IPS DF 6.9 (cell line): ENCODE data around the gene SUCLG2.

Experiments
- DNase-seq: peaks from one replicate; pipeline ENCODE4 v3.0.0-alpha.2; 2013; ENCODE audit warnings: low read depth, low spot score
- H3K27ac ChIP-seq: one replicate; pipeline ENCODE4 v1.5.1; 2013; ENCODE audit warnings: low read length, control low read depth
- H3K27me3 ChIP-seq: 2 replicates; pipeline ENCODE4 v1.6.1; 2013; ENCODE audit warnings: mild to moderate bottlenecking, low read length; ENCODE audit not compliant: control insufficient read depth, insufficient read depth
- H3K36me3 ChIP-seq: 2 replicates; pipeline ENCODE4 v1.6.1; 2013; ENCODE audit warnings: low read length; ENCODE audit not compliant: control insufficient read depth, insufficient read depth
- H3K4me1 ChIP-seq: 2 replicates; pipeline ENCODE4 v1.6.1; 2013; ENCODE audit warnings: low read length; ENCODE audit not compliant: control insufficient read depth, insufficient read depth
- H3K4me3 ChIP-seq: 2 replicates; pipeline ENCODE4 v1.5.1; 2013; ENCODE audit warnings: mild to moderate bottlenecking, low read length
- H3K9me3 ChIP-seq: 2 replicates; pipeline ENCODE4 v1.6.1; 2013; ENCODE audit warnings: low read length, inconsistent platforms; ENCODE audit not compliant: control insufficient read depth, insufficient read depth
- WGBS: extraction: QIAGEN DNeasy Blood & Tissue Kit; methylation state at CpG from one replicate; pipeline ENCODE4 v1.1.7; 2013; ENCODE audit warnings: mixed read lengths, missing lambda C conversion rate; ENCODE audit not compliant: insufficient read length, insufficient coverage; 5-methylcytosine and 5-hydroxymethylcytosine counted together

The SUCLG2 gene

GRCh38 chr3:67405193-67405592 is 249.2 kb downstream of the SUCLG2 start:
- Histone ChIP-seq H3K36me3 (no peaks in the 10 kb centered on the region), H3K4me1 (no peaks in the 10 kb centered on the region), H3K27me3 (no peaks in the 10 kb centered on the region), H3K27ac (no peak overlapping the region), H3K4me3 (no peak overlapping the region), H3K9me3 (no peaks in the 10 kb centered on the region)
- no peak for DNase-seq

DNA sequence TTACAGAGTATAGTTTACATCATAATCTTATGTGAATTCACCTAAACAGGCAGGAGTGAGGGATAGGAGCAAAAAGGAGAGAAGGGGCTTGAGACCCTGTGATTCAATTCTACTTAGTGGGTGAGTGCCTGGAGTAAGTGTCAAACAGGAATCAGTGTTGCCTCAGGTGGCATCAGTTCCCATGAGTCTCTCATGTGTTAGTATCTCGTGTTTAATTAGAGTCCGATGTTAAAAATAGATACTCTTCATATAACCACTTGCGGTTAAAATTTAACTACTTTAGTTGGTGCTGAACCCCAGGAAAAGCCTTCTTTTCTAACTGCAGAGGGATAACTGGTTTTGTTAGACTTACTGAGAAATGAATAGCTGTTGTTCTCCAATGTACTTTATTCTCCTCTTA is 251.5 kb downstream of the SUCLG2 start:
- no peaks in the 10 kb centered on the region for H3K27me3 ChIP-seq
- no peaks in the 10 kb centered on the region for H3K4me1 ChIP-seq
- H3K4me3 ChIP-seq = no peak overlapping the region
- no peak for DNase-seq
- H3K27ac ChIP-seq = no peak overlapping the region
- no peaks in the 10 kb centered on the region for H3K36me3 ChIP-seq
- H3K9me3 ChIP-seq = no peaks in the 10 kb centered on the region
- no CpG with 5 or more reads among the region's 3 CpGs for WGBS

- no peaks in the 10 kb centered on the region for H3K27me3 ChIP-seq
- no CpG with 5 or more reads among the region's 3 CpGs for WGBS
- no peak for DNase-seq
- H3K27ac ChIP-seq = no peak overlapping the region
- H3K4me1 ChIP-seq = no peaks in the 10 kb centered on the region
- H3K9me3 ChIP-seq = no peaks in the 10 kb centered on the region
- no peak overlapping the region for H3K4me3 ChIP-seq
- H3K36me3 ChIP-seq = no peaks in the 10 kb centered on the region
These were observed 252.5 kb downstream of the SUCLG2 start for GRCh38 chr3:67401921-67402320.

DNA sequence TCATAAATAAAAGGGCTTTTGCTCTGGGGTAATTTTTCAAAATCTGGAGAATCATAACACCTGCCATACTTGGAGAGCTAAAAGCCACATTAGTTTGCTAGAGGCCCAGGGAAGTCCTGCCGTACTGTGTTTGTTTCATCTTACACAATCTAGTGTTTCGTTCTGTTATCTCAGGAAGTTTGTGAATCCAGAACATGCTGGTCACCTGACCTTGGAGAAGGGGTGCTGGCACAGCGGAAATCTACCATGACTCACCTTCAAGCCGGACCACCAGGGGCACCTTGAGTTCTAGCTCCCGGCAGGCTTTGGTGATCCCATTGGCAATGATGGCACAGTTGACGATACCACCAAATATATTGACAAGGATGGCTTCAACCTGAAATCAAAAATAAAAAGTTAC is 253.9 kb downstream of the SUCLG2 start:
- Histone ChIP-seq H3K27ac (no peak overlapping the region), H3K36me3 (no peaks in the 10 kb centered on the region), H3K4me1 (no peaks in the 10 kb centered on the region), H3K9me3 (no peaks in the 10 kb centered on the region), H3K27me3 (no peaks in the 10 kb centered on the region), H3K4me3 (no peak overlapping the region)
- no peak for DNase-seq
- no CpG with 5 or more reads among the region's 6 CpGs for WGBS

- H3K27ac ChIP-seq = no peak overlapping the region
- H3K36me3 ChIP-seq = no peaks in the 10 kb centered on the region
- no peaks in the 10 kb centered on the region for H3K4me1 ChIP-seq
- H3K4me3 ChIP-seq = no peak overlapping the region
- WGBS = no CpG with 5 or more reads among the region's 2 CpGs
- no peaks in the 10 kb centered on the region for H3K9me3 ChIP-seq
- DNase-seq = no peak
- H3K27me3 ChIP-seq = no peaks in the 10 kb centered on the region; the same call in 1 of the 2 replicates
These were observed 265.2 kb downstream of the SUCLG2 start for GRCh38 chr3:67389176-67389575.

DNA sequence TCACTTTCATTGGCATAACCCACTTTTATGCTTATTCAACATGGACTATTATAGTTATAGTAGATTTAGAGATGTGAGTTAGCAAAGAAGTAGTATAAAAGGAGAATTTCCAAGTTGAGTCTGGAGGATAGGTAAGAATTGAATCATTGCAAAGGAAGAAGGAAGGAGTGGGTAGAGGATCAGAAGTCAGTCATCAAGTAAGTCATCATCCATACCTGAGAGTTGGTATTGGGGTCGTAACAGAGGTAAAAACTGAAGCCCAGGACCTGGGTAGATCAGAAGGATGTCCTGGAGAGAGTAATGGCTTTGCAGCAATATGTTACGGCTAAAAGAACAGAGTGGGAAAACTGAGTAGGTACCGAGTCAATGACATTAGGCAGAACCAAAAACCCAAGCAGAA is 265.7 kb downstream of the SUCLG2 start:
- Histone ChIP-seq H3K4me3 (no peak overlapping the region), H3K27ac (no peak overlapping the region), H3K27me3 (no peaks in the 10 kb centered on the region; the same call in 1 of the 2 replicates), H3K36me3 (no peaks in the 10 kb centered on the region), H3K4me1 (no peaks in the 10 kb centered on the region), H3K9me3 (no peaks in the 10 kb centered on the region)
- DNase-seq = no peak
- no CpG with 5 or more reads among the region's 3 CpGs for WGBS

GRCh38 chr3:67386451-67386850 is 268.0 kb downstream of the SUCLG2 start:
- WGBS = no CpG with 5 or more reads among the region's 5 CpGs
- no peaks in the 10 kb centered on the region for H3K9me3 ChIP-seq
- H3K36me3 ChIP-seq = no peaks in the 10 kb centered on the region
- no peak overlapping the region for H3K27ac ChIP-seq
- DNase-seq = no peak
- H3K4me1 ChIP-seq = 0 out of 2 replicates have a peak, but pooled peaks cover 2% of the 10 kb centered on the region
- H3K27me3 ChIP-seq = no peaks in the 10 kb centered on the region; the same call in 1 of the 2 replicates
- H3K4me3 ChIP-seq = no peak overlapping the region

DNA sequence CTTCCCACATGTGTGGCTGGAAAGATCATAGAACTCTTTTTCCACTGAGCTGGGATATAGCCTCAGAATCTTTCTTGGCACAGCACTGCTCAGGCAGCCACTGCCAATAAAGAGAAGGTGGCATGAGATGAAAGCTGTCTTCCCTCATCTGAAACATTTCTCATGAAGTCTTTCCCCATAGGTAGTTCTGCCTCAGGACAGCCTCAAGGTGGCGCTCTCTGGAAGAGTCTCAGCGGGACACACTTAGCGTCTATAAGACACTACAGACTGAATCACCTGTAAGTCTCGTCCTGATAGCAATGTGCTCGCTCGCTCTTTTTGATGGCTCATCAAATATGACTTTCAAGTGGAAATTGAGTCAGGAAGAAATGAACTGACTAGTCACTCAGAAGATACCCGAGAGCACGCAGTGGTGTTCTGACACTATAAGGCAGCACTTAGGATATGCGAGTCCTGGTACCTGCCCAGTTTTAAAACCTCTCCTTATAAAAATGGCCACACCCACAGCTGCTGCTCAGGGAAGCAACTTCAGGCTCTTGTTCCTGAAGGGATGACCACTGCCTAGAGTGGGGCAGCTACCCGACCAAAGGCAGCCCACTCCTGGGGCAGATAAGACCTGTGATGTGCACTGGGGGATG is 269.5 kb downstream of the SUCLG2 start:
- no CpG with 5 or more reads among the region's 10 CpGs for WGBS
- Histone ChIP-seq H3K4me1 (0 out of 2 replicates have a peak, but pooled peaks cover 2% of the 10 kb centered on the region), H3K9me3 (no peaks in the 10 kb centered on the region), H3K36me3 (no peaks in the 10 kb centered on the region), H3K27me3 (no peaks in the 10 kb centered on the region; the same call in 1 of the 2 replicates), H3K4me3 (no peak overlapping the region), H3K27ac (no peak overlapping the region)
- DNase-seq = peak; percentile 43

- H3K36me3 ChIP-seq = no peaks in the 10 kb centered on the region
- no peak overlapping the region for H3K4me3 ChIP-seq
- 0 out of 2 replicates have a peak, but pooled peaks cover 2% of the 10 kb centered on the region for H3K4me1 ChIP-seq
- no peak for DNase-seq
- no peaks in the 10 kb centered on the region; the same call in 1 of the 2 replicates for H3K27me3 ChIP-seq
- no CpG with 5 or more reads among the region's 5 CpGs for WGBS
- no peaks in the 10 kb centered on the region for H3K9me3 ChIP-seq
- no peak overlapping the region for H3K27ac ChIP-seq
These were observed 270.4 kb downstream of the SUCLG2 start for GRCh38 chr3:67384016-67384415.

GRCh38 chr3:67383379-67383778 is 271.0 kb downstream of the SUCLG2 start:
- no CpG with 5 or more reads among the region's 7 CpGs for WGBS
- H3K4me1 ChIP-seq = 0 out of 2 replicates have a peak, but pooled peaks cover 2% of the 10 kb centered on the region
- no peak for DNase-seq
- H3K4me3 ChIP-seq = no peak overlapping the region
- H3K36me3 ChIP-seq = no peaks in the 10 kb centered on the region
- H3K27me3 ChIP-seq = no peaks in the 10 kb centered on the region
- H3K9me3 ChIP-seq = no peaks in the 10 kb centered on the region
- no peak overlapping the region for H3K27ac ChIP-seq

DNA sequence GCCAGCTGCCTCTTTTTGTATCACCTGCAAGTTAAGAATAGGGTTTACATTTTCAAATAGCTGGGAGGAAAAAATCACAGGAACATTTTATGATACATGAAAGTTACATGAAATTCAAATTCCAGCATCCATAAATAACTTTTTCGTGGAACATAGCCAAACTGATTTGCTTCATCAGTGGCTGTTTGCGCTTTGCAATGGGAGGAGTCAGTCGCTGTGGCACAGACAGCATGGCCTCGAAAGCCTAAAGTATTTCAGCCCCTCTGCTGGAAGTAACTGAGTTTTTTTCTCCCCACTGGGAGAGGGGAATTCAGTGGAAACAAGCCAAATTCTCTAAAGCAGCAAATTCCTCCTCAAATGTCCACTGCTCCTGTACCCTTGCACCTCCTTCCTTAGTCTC is 271.9 kb downstream of the SUCLG2 start:
- no peaks in the 10 kb centered on the region for H3K9me3 ChIP-seq
- WGBS = no CpG with 5 or more reads among the region's 4 CpGs
- no peak overlapping the region for H3K27ac ChIP-seq

More for the DNA sequence above, 271.9 kb downstream of the SUCLG2 start:
- H3K36me3 ChIP-seq = no peaks in the 10 kb centered on the region
- H3K27me3 ChIP-seq = no peaks in the 10 kb centered on the region
- DNase-seq = no peak
- H3K4me3 ChIP-seq = no peak overlapping the region
- H3K4me1 ChIP-seq = 0 out of 2 replicates have a peak, but pooled peaks cover 2% of the 10 kb centered on the region
